IMR-90 (cell line): Measurements from ENCODE around the gene ANTXR1. TPM values are rescaled to one million over a fixed set of nuclear protein-coding genes. Genes with fewer than 3 reads are reported as not detected.

Experiments
- ATAC-seq: fragments of 200-7000 bp; cut with Tn5 transposase; 2 replicates; pipeline ENCODE4 v1.9.1; 2020; ENCODE audit warnings: low read depth, mild to moderate bottlenecking, moderate library complexity
- BruUV-seq: library from RNA; stranded (reverse); fragments of 400-500 nt; replicated peaks from 2 replicates; lab custom pipeline; 2021; lab: Mats Ljungman, UMichigan
- CTCF ChIA-PET: fragments of 300-600 bp; formaldehyde crosslinking; extraction: SDS; loops from one replicate; lab custom pipeline; 2021; ENCODE audit warnings: antibody characterized with exemption; lab: Yijun Ruan, JAX
- POLR2A ChIA-PET: fragments of 300-600 bp; sonication (Branson Sonifier 250); formaldehyde crosslinking; loops from one replicate; lab custom pipeline; 2022; ENCODE audit warnings: antibody characterized with exemption; ENCODE audit not compliant: unreplicated experiment; lab: Charles Lee
- DNase-seq: peaks from one replicate; pipeline ENCODE4 v3.0.0; 2013
- H2AFZ ChIP-seq: replicated peaks from 2 replicates; pipeline ENCODE3; 2013; ENCODE audit warnings: low read length, mild to moderate bottlenecking; ENCODE audit not compliant: poor library complexity
- H2AK5ac ChIP-seq: 2 replicates; pipeline ENCODE4 v1.6.1; 2013; ENCODE audit warnings: low read depth, low read length, inconsistent platforms
- H2AK9ac ChIP-seq: replicated peaks from 2 replicates; pipeline ENCODE3; 2013; ENCODE audit warnings: mild to moderate bottlenecking, low read depth, low read length, moderate library complexity; ENCODE audit not compliant: poor library complexity
- H2BK120ac ChIP-seq: 2 replicates; pipeline ENCODE4 v1.6.1; 2013; ENCODE audit warnings: low read depth, low read length, inconsistent platforms
- H2BK15ac ChIP-seq: 3 replicates; pipeline ENCODE4 v1.6.1; 2013; ENCODE audit warnings: low read depth, low read length, inconsistent platforms
- H2BK20ac ChIP-seq: 2 replicates; pipeline ENCODE4 v1.6.1; 2013; ENCODE audit warnings: low read depth, mild to moderate bottlenecking, inconsistent platforms, low read length, moderate library complexity
- H2BK5ac ChIP-seq: 2 replicates; pipeline ENCODE4 v1.6.1; 2013; ENCODE audit warnings: mild to moderate bottlenecking, low read depth, low read length, inconsistent platforms; ENCODE audit not compliant: poor library complexity, severe bottlenecking
- H3K14ac ChIP-seq: replicated peaks from 2 replicates; pipeline ENCODE4 v1.6.1; 2013; ENCODE audit warnings: low read depth, low read length, inconsistent platforms
- H3K18ac ChIP-seq: 2 replicates; pipeline ENCODE4 v1.6.1; 2013; ENCODE audit warnings: low read depth, low read length, control low read depth
- H3K23ac ChIP-seq: 2 replicates; pipeline ENCODE4 v1.6.1; 2013; ENCODE audit warnings: low read depth, low read length, inconsistent platforms
- H3K27ac ChIP-seq: 2 replicates; pipeline ENCODE4 v1.5.1; 2013; ENCODE audit warnings: mild to moderate bottlenecking, control low read depth, low read length; ENCODE audit not compliant: insufficient read depth
- H3K27me3 ChIP-seq: 2 replicates; pipeline ENCODE4 v1.6.1; 2013; ENCODE audit warnings: low read length; ENCODE audit not compliant: control insufficient read depth, insufficient read depth
- H3K36me3 ChIP-seq: 2 replicates; pipeline ENCODE4 v1.6.1; 2013; ENCODE audit warnings: low read length, mixed read lengths; ENCODE audit not compliant: control insufficient read depth, insufficient read depth
- H3K4ac ChIP-seq: 2 replicates; pipeline ENCODE4 v1.6.1; 2013; ENCODE audit warnings: low read depth, low read length, inconsistent platforms
- H3K4me1 ChIP-seq: 2 replicates; pipeline ENCODE4 v1.6.1; 2013; ENCODE audit warnings: low read length, mixed read lengths; ENCODE audit not compliant: control insufficient read depth, insufficient read depth
- H3K4me2 ChIP-seq: 2 replicates; pipeline ENCODE4 v1.6.1; 2013; ENCODE audit warnings: low read depth, mild to moderate bottlenecking, control low read depth, low read length, moderate library complexity
- H3K4me3 ChIP-seq: 2 replicates; pipeline ENCODE4 v1.5.1; 2013; ENCODE audit warnings: low read depth, mild to moderate bottlenecking, control low read depth, low read length, moderate library complexity; ENCODE audit not compliant: insufficient read depth
- H3K56ac ChIP-seq: 2 replicates; pipeline ENCODE4 v1.6.1; 2013; ENCODE audit warnings: low read length, inconsistent platforms; ENCODE audit not compliant: insufficient read depth; ENCODE audit errors: extremely low read depth
- H3K79me1 ChIP-seq, 2 experiments: 2 replicates each; pipeline ENCODE4 v1.6.1; 2013; ENCODE audit warnings: low read length in 2 of 2, inconsistent platforms in 1 of 2, low read depth in 1 of 2
- H3K9ac ChIP-seq: 2 replicates; pipeline ENCODE4 v1.6.1; 2013; ENCODE audit warnings: low read depth, low read length, control low read depth
- H3K9me1 ChIP-seq: 2 replicates; pipeline ENCODE4 v1.6.1; 2013; ENCODE audit warnings: low read length, inconsistent platforms; ENCODE audit not compliant: insufficient read depth
- H3K9me3 ChIP-seq: 2 replicates; pipeline ENCODE4 v1.6.1; 2013; ENCODE audit warnings: low read length; ENCODE audit not compliant: control insufficient read depth, insufficient read depth
- H4K20me1 ChIP-seq: 2 replicates; pipeline ENCODE4 v1.6.1; 2013; ENCODE audit warnings: low read length, inconsistent platforms; ENCODE audit not compliant: insufficient read depth
- H4K5ac ChIP-seq: 2 replicates; pipeline ENCODE4 v1.6.1; 2013; ENCODE audit warnings: mild to moderate bottlenecking, low read depth, low read length, control low read depth
- H4K8ac ChIP-seq, 2 experiments: 2 replicates each; pipeline ENCODE4 v1.6.1; 2013; ENCODE audit warnings: low read depth in 2 of 2, low read length in 2 of 2, control low read depth in 1 of 2, inconsistent platforms in 1 of 2
- H4K91ac ChIP-seq: 2 replicates; pipeline ENCODE4 v1.6.1; 2013; ENCODE audit warnings: low read depth, low read length, inconsistent platforms; ENCODE audit not compliant: insufficient read depth
- BHLHE40 ChIP-seq: fragments of 150-350 bp; IDR thresholded peaks from 2 replicates; pipeline ENCODE4 v1.6.1; 2016; ENCODE audit warnings: mild to moderate bottlenecking, low read depth, low read length
- CEBPB ChIP-seq: IDR thresholded peaks from 2 replicates; pipeline ENCODE4 v1.6.1; 2012; ENCODE audit warnings: low read depth, low read length, improper control_type of control experiment
- CHD1 ChIP-seq: IDR thresholded peaks from 2 replicates; pipeline ENCODE4 v1.6.1; 2012; ENCODE audit warnings: low read depth, low read length, improper control_type of control experiment
- CTCF ChIP-seq: conservative IDR thresholded peaks from 2 replicates; pipeline ENCODE4 v1.5.1; 2012; ENCODE audit warnings: mild to moderate bottlenecking, low read depth, low read length, improper control_type of control experiment
- FOS ChIP-seq: fragments of 150-350 bp; IDR thresholded peaks from 2 replicates; pipeline ENCODE4 v1.6.1; 2016; ENCODE audit warnings: low read depth, low read length
- MAFK ChIP-seq: IDR thresholded peaks from 2 replicates; pipeline ENCODE4 v1.6.1; 2012; ENCODE audit warnings: low read depth, low read length, improper control_type of control experiment
- MAZ ChIP-seq: IDR thresholded peaks from 2 replicates; pipeline ENCODE4 v1.6.1; 2012; ENCODE audit warnings: low read depth, mild to moderate bottlenecking, low read length, improper control_type of control experiment, moderate library complexity, borderline replicate concordance
- MXI1 ChIP-seq: IDR thresholded peaks from 2 replicates; pipeline ENCODE4 v1.6.1; 2012; ENCODE audit warnings: low read depth, mild to moderate bottlenecking, low read length, moderate library complexity, borderline replicate concordance
- NFE2L2 ChIP-seq: fragments of 150-350 bp; IDR thresholded peaks from 2 replicates; pipeline ENCODE4 v1.6.1; 2016; ENCODE audit warnings: low read depth, mild to moderate bottlenecking, low read length
- POLR2A ChIP-seq: IDR thresholded peaks from 2 replicates; pipeline ENCODE4 v1.6.1; 2012; ENCODE audit warnings: mild to moderate bottlenecking, low read depth, low read length
- RAD21 ChIP-seq: IDR thresholded peaks from 2 replicates; pipeline ENCODE4 v1.6.1; 2012; ENCODE audit warnings: low read length, improper control_type of control experiment
- RCOR1 ChIP-seq: IDR thresholded peaks from 2 replicates; pipeline ENCODE4 v1.6.1; 2012; ENCODE audit warnings: mild to moderate bottlenecking, low read length, improper control_type of control experiment; ENCODE audit not compliant: insufficient replicate concordance
- RFX5 ChIP-seq: IDR thresholded peaks from 2 replicates; pipeline ENCODE4 v1.8.0; 2012; ENCODE audit warnings: low read depth, mild to moderate bottlenecking, low read length, moderate library complexity
- SMC3 ChIP-seq: fragments of 150-350 bp; IDR thresholded peaks from 2 replicates; pipeline ENCODE4 v1.6.1; 2016; ENCODE audit warnings: low read depth, mild to moderate bottlenecking, antibody characterized with exemption, low read length, moderate library complexity
- USF2 ChIP-seq: fragments of 150-350 bp; IDR thresholded peaks from 2 replicates; pipeline ENCODE4 v1.6.1; 2017; ENCODE audit warnings: mild to moderate bottlenecking, antibody characterized with exemption, low read length, low read depth
- WGBS, 2 experiments: methylation state at CpG; one replicate each; pipeline versions ENCODE4 v1.1.5 to v1.1.7; 2013; ENCODE audit warnings: missing lambda C conversion rate in 2 of 2; ENCODE audit not compliant: insufficient read length in 1 of 2; ENCODE audit errors: extremely low coverage in 2 of 2; 5-methylcytosine and 5-hydroxymethylcytosine counted together
- dilution Hi-C: fragments of 300-500 bp; cut with HindIII; formaldehyde crosslinking; loops from one replicate; pipeline ENCODE4 v1.14.3; 2018; ENCODE audit warnings: low sequenced_read_pairs; ENCODE audit not compliant: unreplicated experiment
- in situ Hi-C: fragments of 300-500 bp; cut with MboI; formaldehyde crosslinking; loops from 3 replicates; pipeline ENCODE4 v1.14.3; 2019; ENCODE audit warnings: low sequenced_read_pairs, inconsistent platforms, mixed read lengths
- intact Hi-C: fragments of 100-400 bp; cut with micrococcal nuclease; formaldehyde crosslinking; loops from 2 replicates; pipeline ENCODE4 v1.10.0; 2022
- polyA plus RNA-seq, 3 experiments: library from polyadenylated mRNA; depleted of rRNA; stranded (reverse); fragments of >200 nt; gene quantifications; 2 replicates each; pipeline ENCODE4 v1.2.3, GENCODE V29; 2012; ENCODE audit warnings: low replicate concordance in 1 of 3
- total RNA-seq: library from RNA; depleted of rRNA; stranded (reverse); fragments of >200 nt; gene quantifications from 2 replicates; pipeline ENCODE4 v1.2.3, GENCODE V29; 2012

Gene ANTXR1
- total and polyA plus RNA-seq, 2 of the 4 experiments (the other 2 are of a cell fraction) = 27.2 to 36.9 TPM

- Histone ChIP-seq H3K4me1 (peaks cover 2% of the 10 kb centered on the region; the same call in 1 of the 2 replicates), H3K9me3 (no peaks in the 10 kb centered on the region), H2AFZ (no peak overlapping the region), H3K14ac (no peak overlapping the region), H3K9me1 (peaks cover 19% of the 10 kb centered on the region), H3K9ac (no peak overlapping the region), H2BK15ac (no peak overlapping the region), H2AK9ac (no peak overlapping the region), H2BK5ac (no peak overlapping the region), H3K4ac (no peak overlapping the region), H3K4me3 (no peak overlapping the region), H2AK5ac (no peak overlapping the region), H4K20me1 (peaks cover 3% of the 10 kb centered on the region; the same call in 1 of the 2 replicates), H3K18ac (no peak overlapping the region), H3K4me2 (no peak overlapping the region), H4K5ac (no peak overlapping the region), H3K27me3 (no peaks in the 10 kb centered on the region), H2BK120ac (no peak overlapping the region), H3K79me1 (peaks cover 9 to 46% of the 10 kb centered on the region in 2 experiments; a peak in 3 of 4 replicates), H4K91ac (no peak overlapping the region), H2BK20ac (no peak overlapping the region), H3K56ac (no peak overlapping the region), H3K36me3 (peaks cover 57% of the 10 kb centered on the region), H3K27ac (no peak overlapping the region), H3K23ac (no peak overlapping the region), H4K8ac (no peak overlapping the region)
- in situ Hi-C loops = no loop called here
- TF ChIP-seq NFE2L2 (no peak), RCOR1 (no peak), USF2 (no peak), POLR2A (no peak), SMC3 (no peak), FOS (no peak), RFX5 (no peak), CTCF (no peak), CHD1 (no peak), MAZ (no peak), MAFK (no peak), MXI1 (no peak), CEBPB (no peak), BHLHE40 (no peak), RAD21 (no peak)
- no TSS peak for BruUV-seq
- dilution Hi-C loops = no loop called here
- ATAC-seq = no peak
- no peak for DNase-seq
- no CpG with 5 or more reads among the region's 4 CpGs for WGBS, 2 experiments
- ChIA-PET CTCF (no interaction called here), POLR2A (no interaction called here)
- intact Hi-C loops = no loop called here
Observed at GRCh38 chr2:69074918-69075317, 61.9 kb downstream of the ANTXR1 start.
